GM10266 (cell line): ENCODE results near the gene ENDOG.

Experiments
- DNase-seq: peaks from one replicate; pipeline ENCODE4 v3.0.0; 2012; ENCODE audit errors: extremely low spot score
- TF ChIP-seq, protein P1 (sequence below): IDR thresholded peaks from 2 replicates; pipeline ENCODE4 v1.5.1; 2012; ENCODE audit warnings: mild to moderate bottlenecking, low read depth; ENCODE audit not compliant: control insufficient read depth, insufficient read depth; ENCODE audit errors: missing control alignments

ENDOG gene

DNA sequence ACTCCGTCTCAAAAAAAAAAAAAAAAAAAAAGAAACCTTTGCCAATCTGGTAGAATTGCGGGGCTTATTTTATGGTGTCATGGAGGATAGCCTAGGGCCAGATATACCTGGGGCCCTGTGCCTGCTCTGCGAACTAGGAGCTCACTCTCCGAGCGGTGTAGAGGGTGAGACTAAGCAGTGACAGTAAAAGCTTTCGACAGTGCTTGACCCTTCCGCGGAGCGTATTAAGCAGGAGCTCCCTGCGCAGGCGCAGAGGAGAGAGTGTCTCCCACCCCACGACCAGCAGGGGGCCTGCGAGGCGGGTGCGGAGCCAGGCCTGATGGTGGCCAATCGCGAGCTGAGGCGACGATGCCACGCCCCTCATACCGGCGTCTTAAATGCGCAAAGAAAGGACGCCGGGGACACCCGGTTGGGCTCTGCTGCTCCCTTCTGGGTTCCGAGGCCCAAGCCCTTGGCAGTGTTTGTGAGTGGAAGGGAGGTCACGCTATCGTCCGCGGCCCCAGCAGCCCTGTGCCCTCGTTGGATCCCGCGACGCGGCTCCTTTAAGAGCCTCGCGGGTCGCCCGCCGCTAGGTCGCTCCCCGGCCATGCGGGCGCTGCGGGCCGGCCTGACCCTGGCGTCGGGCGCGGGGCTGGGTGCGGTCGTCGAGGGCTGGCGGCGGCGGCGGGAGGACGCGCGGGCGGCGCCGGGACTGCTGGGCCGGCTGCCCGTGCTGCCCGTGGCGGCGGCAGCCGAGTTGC, at the start of gene ENDOG:
TSS of gene ENDOG (plus strand) at position 402 of the 740 bp plus-strand sequence. CDS start at position 587, 185 bp downstream.
- TF ChIP-seq, protein P1, sequence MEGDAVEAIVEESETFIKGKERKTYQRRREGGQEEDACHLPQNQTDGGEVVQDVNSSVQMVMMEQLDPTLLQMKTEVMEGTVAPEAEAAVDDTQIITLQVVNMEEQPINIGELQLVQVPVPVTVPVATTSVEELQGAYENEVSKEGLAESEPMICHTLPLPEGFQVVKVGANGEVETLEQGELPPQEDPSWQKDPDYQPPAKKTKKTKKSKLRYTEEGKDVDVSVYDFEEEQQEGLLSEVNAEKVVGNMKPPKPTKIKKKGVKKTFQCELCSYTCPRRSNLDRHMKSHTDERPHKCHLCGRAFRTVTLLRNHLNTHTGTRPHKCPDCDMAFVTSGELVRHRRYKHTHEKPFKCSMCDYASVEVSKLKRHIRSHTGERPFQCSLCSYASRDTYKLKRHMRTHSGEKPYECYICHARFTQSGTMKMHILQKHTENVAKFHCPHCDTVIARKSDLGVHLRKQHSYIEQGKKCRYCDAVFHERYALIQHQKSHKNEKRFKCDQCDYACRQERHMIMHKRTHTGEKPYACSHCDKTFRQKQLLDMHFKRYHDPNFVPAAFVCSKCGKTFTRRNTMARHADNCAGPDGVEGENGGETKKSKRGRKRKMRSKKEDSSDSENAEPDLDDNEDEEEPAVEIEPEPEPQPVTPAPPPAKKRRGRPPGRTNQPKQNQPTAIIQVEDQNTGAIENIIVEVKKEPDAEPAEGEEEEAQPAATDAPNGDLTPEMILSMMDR, result peak; percentile 96
- peak; percentile 100 for DNase-seq

DNA sequence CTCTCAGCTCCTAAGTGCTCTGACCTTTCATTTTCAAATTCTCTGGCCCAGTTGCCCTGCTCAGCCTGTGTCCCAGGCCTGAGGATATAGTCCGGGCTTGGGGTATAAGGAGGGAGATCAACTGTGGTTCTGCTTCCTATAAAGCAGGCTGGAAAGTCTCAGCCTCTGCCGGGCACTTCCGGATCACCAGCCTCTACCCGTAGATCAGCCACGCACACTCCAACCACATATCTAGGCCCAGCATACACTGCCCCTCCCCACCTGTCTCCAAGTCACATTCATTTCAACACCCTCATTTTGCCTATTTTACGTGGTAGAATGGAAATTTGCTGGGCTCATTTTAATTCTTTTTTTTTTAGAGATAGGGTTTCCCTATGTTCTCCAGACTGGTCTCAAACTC, 49.7 kb upstream of the ENDOG start:
- no peak for DNase-seq
- TF ChIP-seq, protein P1, result no peak

DNA sequence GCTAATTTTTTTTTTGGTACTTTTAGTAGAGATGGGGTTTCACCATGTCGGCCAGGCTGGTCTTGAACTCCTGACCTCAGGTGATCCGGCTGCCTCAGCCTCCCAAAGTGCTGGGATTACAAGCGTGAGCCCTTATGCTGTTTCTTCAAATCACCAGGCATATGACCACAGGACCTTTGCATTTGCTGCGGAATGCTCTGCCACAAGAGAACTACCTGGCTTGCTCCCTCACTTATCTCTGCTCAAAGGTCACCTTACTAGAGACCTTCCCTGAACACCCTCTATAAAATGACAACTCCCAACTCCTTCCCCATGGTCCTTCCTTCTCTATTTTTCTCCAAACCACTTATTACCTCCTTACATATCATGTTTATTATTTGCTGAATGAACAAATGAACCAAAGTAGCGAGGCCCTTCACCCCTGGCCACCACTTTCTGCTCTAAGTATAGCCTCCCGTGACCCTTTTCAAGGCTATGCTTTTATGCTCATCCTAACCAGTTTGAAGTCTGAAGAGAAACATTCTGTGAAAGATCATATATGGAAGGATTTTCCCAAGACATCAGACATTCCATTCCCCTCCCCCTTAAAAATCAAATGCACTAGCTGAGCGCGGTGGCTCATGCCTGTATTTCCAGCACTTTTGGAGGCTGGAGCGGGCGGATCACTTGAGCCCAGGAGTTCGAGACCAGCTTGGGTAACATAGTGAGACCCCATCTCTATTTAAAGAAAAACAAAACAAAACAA, 47.8 kb upstream of the ENDOG start:
- TF ChIP-seq, protein P1, result no peak
- DNase-seq, result no peak

DNA sequence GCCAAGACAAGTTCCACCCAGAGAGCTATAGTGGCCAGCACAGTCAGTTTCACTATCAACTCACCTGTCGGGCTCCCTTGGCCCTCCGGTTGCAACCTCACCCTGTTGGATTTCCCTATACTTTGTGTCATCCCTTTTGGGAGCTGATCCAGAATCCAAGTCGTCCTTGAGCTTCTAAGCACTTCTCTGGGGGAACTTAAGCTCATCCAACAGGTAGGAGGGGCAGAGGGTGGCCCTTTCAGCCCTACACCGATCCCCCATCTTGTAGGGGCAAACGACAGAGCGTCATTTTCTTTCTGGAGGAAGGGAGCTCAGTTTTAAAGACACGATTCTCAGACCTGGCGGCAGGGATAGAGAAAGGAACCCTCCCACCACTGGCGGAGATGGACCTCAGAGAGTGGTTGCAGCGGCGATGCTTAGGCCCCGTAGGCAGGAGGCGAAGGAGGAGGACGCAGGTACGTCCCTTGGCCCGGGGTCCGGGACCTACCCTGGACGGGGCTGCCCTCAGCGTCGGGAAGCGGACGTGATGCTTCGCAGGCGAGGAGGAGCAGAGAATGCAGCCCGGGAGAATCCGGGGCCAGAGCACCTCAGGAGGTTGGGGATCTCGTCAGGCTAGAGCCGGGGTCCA, 47.1 kb upstream of the ENDOG start:
- DNase-seq, result peak; percentile 54
- TF ChIP-seq, protein P1, result no peak

DNA sequence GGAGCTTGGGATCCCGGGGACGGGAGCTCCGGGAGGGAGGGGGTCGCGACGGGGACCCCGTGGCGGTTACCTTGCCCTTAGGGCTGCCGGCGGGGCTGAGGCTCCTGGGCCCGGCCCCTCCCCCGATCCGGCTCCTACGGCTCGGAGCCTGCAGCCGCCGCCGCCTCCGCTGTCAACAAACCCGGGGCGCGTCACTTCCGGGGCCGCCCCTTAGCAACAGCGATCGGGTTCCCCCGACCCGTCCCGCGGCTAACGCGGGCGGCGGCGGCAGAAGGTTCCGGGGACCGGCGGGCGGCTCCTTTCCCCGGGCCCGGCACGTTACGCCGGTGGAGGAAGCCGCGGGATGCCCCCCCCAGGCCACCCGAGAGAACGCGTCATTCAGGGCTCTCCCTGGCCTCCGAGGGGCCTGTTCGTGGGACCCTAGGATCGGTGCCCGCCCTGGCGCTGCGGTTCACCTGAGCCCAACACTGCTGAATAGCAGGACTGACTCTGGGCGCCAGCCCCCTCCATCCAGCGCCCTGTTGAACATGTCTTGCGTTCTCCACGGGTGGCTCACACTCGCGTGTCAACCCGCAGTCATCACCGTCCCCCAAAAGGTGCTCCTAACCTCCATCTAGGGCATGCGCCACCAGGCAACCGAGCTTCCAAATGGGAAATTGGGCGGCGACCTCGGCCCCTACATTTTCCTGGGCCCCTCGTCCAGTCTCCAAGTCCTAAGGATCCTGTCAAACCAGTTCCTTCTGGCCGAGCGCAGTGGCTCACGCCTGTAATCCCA, 46.4 kb upstream of the ENDOG start, which contains the start of gene ZER1:
TSS of gene ZER1 (minus strand) at position 183 of the 775 bp plus-strand sequence. CDS start 16,362 bp downstream, outside the sequence.
- peak; percentile 98 for DNase-seq
- TF ChIP-seq, protein P1, result no peak

DNA sequence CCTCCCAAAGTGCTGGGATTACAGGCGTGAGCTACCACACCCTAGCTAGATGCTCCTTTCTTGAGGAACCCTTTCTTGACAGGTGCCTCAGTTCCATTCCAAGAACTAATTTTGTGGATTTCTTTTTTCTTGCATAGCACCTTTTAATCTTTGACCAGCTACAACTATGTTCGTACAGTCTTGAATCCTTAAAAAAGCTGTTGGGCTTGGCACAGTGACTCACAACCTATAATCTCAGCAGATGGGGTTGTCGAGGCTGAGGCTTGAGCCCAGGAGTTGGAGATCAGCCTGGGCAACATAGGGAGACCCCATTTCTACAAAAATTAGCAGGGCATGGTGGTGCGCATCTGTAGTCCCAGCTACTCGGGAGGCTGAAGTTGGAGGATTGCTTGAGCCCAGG, 45.3 kb upstream of the ENDOG start:
- DNase-seq, result no peak
- TF ChIP-seq, protein P1, result no peak
